Karpas-422 (cell line): ENCODE data around the gene FCHSD2. TPM values are rescaled to one million over a fixed set of nuclear protein-coding genes. Genes with fewer than 3 reads are reported as not detected.

Source experiments
- DNase-seq: peaks from one replicate; pipeline ENCODE4 v3.0.0-alpha.2; 2015
- H2AFZ ChIP-seq: fragments of 200-600 bp; sonication (generic); 2 replicates; pipeline ENCODE4 v1.6.1; 2014; ENCODE audit warnings: antibody characterized with exemption, low read length, mixed read lengths
- H3K27ac ChIP-seq: fragments of 200-600 bp; sonication (generic); 2 replicates; pipeline ENCODE4 v1.5.1; 2014; ENCODE audit warnings: mild to moderate bottlenecking, low read length, moderate library complexity
- H3K27me3 ChIP-seq: fragments of 200-600 bp; sonication (generic); 2 replicates; pipeline ENCODE4 v1.6.1; 2014; ENCODE audit warnings: low read length, mixed read lengths
- H3K36me3 ChIP-seq: fragments of 200-600 bp; sonication (generic); 2 replicates; pipeline ENCODE4 v1.6.1; 2014; ENCODE audit warnings: low read length, mixed read lengths; ENCODE audit not compliant: insufficient read depth
- H3K4me1 ChIP-seq: fragments of 200-600 bp; sonication (generic); 2 replicates; pipeline ENCODE4 v1.6.1; 2014; ENCODE audit warnings: mild to moderate bottlenecking, low read length, mixed read lengths
- H3K4me2 ChIP-seq: fragments of 200-600 bp; sonication (generic); 2 replicates; pipeline ENCODE4 v1.6.1; 2014; ENCODE audit warnings: low read length, low read depth, mild to moderate bottlenecking; ENCODE audit not compliant: poor library complexity, severe bottlenecking
- H3K4me3 ChIP-seq: fragments of 200-600 bp; sonication (generic); 2 replicates; pipeline ENCODE4 v1.5.1; 2014; ENCODE audit warnings: mild to moderate bottlenecking, antibody characterized with exemption, low read length, mixed read lengths
- H3K79me2 ChIP-seq: fragments of 200-600 bp; sonication (generic); 2 replicates; pipeline ENCODE4 v1.6.1; 2014; ENCODE audit warnings: mild to moderate bottlenecking, low read length, mixed read lengths
- H3K9ac ChIP-seq: fragments of 200-600 bp; sonication (generic); 2 replicates; pipeline ENCODE4 v1.6.0; 2014; ENCODE audit warnings: low read length
- H3K9me2 ChIP-seq: fragments of 200-600 bp; sonication (generic), shearing (Covaris generic); replicated peaks from 2 replicates; pipeline ENCODE4 v1.6.0; 2014; ENCODE audit warnings: mild to moderate bottlenecking, low read length, moderate library complexity; ENCODE audit not compliant: insufficient read depth
- H3K9me3 ChIP-seq: fragments of 300-700, 200-600 bp; sonication (generic); 2 replicates; pipeline ENCODE4 v1.6.1; 2014; ENCODE audit warnings: low read length, mixed read lengths
- H4K20me1 ChIP-seq: fragments of 200-600 bp; sonication (generic); 2 replicates; pipeline ENCODE4 v1.6.1; 2014; ENCODE audit warnings: mild to moderate bottlenecking, antibody characterized with exemption, low read length, low read depth; ENCODE audit not compliant: insufficient read depth
- total RNA-seq: library from RNA; depleted of rRNA; stranded (reverse); fragments of >200 nt; shearing (Covaris generic); gene quantifications from 2 replicates; pipeline ENCODE4 v1.2.3, GENCODE V29; 2014; ENCODE audit warnings: low replicate concordance

FCHSD2 gene
- total RNA-seq, 1 experiment from 2014 or later, result 48.2 TPM

DNA sequence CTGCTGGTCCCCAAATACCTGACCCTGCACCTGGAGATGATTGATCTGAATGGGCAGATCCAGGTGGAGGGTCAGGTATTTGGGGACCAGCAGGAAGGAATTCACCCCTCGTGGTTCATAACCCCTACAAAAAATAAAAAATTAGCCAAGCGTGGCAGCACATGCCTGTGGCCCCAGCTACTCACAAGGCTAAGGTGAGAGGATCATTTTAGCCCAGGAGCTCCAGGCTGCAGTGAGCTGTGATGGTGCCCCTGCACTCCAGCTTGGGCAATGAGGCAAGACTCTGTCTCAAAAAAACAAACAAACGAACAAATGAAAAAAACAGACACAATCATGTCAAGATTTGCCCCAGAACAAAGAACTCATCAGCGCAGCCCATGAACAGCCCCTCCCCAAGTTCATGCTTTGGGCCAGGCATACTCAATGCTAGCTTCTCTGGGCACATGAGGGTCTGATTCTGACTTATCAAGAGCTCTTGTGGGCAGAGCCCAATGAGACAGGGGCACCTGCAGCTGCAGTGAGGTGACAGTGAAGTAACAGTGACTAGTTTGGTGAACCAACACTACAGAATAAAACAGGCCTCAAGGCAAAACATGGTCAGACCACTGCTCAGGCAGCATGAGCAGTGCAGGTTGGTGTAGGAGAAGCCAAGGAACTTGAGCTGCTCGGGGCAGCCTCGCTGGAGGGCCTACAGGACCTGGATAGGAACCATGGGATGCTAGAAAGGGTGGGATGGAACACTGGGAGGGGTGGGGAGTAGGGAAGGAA lies 10.2 kb upstream of the FCHSD2 start:
- Histone ChIP-seq H3K9ac (peak overlapping the region; percentile 73), H3K79me2 (no peaks in the 10 kb centered on the region), H3K27me3 (no peaks in the 10 kb centered on the region), H3K27ac (peak overlapping the region; percentile 99), H3K9me3 (no peaks in the 10 kb centered on the region), H3K36me3 (no peaks in the 10 kb centered on the region; the same call in 1 of the 2 replicates), H3K4me2 (peak overlapping the region; percentile 67), H3K9me2 (no peaks in the 10 kb centered on the region), H3K4me1 (peaks cover 94% of the 10 kb centered on the region), H3K4me3 (peak overlapping the region; percentile 28), H4K20me1 (no peaks in the 10 kb centered on the region), H2AFZ (no peak overlapping the region)
- DNase-seq, result peak; percentile 75

- H3K27ac ChIP-seq, result peak overlapping the region; percentile 99
- peaks cover 94% of the 10 kb centered on the region for H3K4me1 ChIP-seq
- no peaks in the 10 kb centered on the region for H3K9me3 ChIP-seq
- no peaks in the 10 kb centered on the region for H3K27me3 ChIP-seq
- no peaks in the 10 kb centered on the region for H4K20me1 ChIP-seq
- H3K79me2 ChIP-seq, result no peaks in the 10 kb centered on the region
- no peak overlapping the region for H3K4me2 ChIP-seq
- H3K4me3 ChIP-seq, result no peak overlapping the region
- DNase-seq, result no peak
- H2AFZ ChIP-seq, result no peak overlapping the region
- H3K9me2 ChIP-seq, result no peaks in the 10 kb centered on the region
- no peaks in the 10 kb centered on the region; the same call in 1 of the 2 replicates for H3K36me3 ChIP-seq
- peak overlapping the region; percentile 73 for H3K9ac ChIP-seq
These were observed 9.3 kb upstream of the FCHSD2 start for GRCh38 chr11:73151416-73151815.

GRCh38 chr11:73149105-73149504 lies 7.0 kb upstream of the FCHSD2 start:
- Histone ChIP-seq H3K27me3 (no peaks in the 10 kb centered on the region), H3K4me3 (no peak overlapping the region), H3K9ac (peak overlapping the region; percentile 16; the same call in 1 of the 2 replicates), H3K27ac (peak overlapping the region; percentile 41), H3K4me2 (peak overlapping the region; percentile 26), H2AFZ (no peak overlapping the region), H3K9me2 (no peaks in the 10 kb centered on the region), H4K20me1 (no peaks in the 10 kb centered on the region), H3K9me3 (no peaks in the 10 kb centered on the region), H3K79me2 (no peaks in the 10 kb centered on the region), H3K36me3 (no peaks in the 10 kb centered on the region; the same call in 1 of the 2 replicates), H3K4me1 (peaks cover 90% of the 10 kb centered on the region)
- DNase-seq, result no peak

DNA sequence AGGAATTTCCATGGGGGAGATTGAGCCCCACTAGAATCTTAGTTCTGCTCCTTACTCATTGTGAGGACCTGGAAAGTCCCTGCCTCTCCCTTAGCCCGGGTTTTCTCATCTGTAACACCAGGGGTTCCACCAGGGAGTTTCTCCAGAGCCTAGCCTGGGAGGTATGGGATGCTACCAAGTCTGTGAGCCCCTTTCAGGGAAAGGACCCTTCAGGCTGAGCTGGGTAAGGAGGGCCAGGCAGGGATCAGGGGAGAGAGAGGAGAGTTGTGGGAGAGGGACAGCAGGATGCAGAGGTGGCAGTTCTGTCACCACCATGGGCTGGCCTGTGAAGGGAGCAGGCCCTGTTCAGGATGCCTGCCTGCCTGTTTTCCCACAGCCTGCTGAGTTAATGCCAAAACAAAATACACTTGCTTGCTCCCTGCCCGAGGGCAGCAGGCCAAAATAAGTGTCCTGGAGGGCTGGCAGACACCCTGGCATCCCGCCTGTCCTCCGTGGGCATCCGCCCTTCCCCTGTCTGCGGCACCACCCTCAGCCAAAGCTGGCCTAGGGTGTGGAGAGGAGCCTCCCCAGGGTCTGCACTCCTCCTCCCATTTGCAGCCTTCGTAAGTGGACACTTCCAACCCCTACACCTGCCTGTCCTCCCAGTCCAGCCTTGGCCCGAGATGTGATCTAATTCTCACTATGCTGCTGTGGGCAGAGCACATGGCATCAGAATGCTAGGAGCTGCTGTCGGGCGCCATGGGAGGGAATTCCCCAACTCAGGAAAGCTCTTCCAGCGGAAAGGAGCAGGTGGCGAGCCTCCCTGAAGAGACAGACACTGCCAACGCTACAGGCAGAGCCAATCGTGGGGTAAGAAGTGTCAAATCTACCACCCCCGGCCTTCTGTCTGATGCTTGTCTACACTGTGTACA lies 5.9 kb upstream of the FCHSD2 start:
- H3K4me2 ChIP-seq, result no peak overlapping the region
- peak overlapping the region; percentile 41; the same call in 1 of the 2 replicates for H3K27ac ChIP-seq
- peaks cover 90% of the 10 kb centered on the region for H3K4me1 ChIP-seq
- H4K20me1 ChIP-seq, result no peaks in the 10 kb centered on the region
- H3K27me3 ChIP-seq, result no peaks in the 10 kb centered on the region
- no peaks in the 10 kb centered on the region for H3K79me2 ChIP-seq
- no peak for DNase-seq
- H3K9ac ChIP-seq, result no peak overlapping the region; the same call in 1 of the 2 replicates
- H3K9me3 ChIP-seq, result no peaks in the 10 kb centered on the region
- no peak overlapping the region for H2AFZ ChIP-seq
- H3K9me2 ChIP-seq, result no peaks in the 10 kb centered on the region
- no peaks in the 10 kb centered on the region; the same call in 1 of the 2 replicates for H3K36me3 ChIP-seq
- no peak overlapping the region for H3K4me3 ChIP-seq

DNA sequence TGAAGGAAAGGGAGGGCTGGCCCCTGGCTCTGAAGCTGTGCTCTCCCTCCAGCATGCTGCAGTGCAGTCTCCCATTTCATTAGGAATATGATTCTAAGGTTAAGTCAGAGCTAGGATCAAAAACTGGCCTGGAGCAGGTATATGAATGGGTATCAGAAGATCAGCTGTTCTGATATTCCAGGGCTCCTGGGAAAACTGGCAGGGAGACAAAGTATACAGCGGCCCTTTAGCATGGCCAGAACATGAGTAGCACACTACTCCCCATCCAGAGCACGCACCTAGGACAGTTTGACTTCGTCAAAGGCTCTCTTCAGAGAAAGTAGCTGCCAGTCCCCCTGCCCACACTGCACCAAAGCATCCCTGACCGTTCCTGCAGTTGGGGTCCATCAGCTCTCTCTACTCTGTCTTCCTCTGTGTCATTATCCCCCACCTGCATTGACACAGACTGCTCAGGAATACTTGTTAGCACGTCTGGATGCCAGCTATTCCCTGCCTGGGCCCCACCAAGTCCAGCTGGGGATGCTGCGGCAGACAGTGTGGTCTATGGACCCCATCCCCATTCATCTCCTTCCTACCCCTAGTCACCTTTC lies 4.0 kb upstream of the FCHSD2 start:
- Histone ChIP-seq H3K4me1 (peaks cover 74% of the 10 kb centered on the region), H3K9me3 (no peaks in the 10 kb centered on the region), H3K27me3 (no peaks in the 10 kb centered on the region), H2AFZ (no peak overlapping the region), H3K9me2 (no peaks in the 10 kb centered on the region), H3K79me2 (peaks cover 7% of the 10 kb centered on the region), H4K20me1 (no peaks in the 10 kb centered on the region), H3K9ac (no peak overlapping the region), H3K36me3 (no peaks in the 10 kb centered on the region; the same call in 1 of the 2 replicates), H3K4me3 (no peak overlapping the region), H3K4me2 (no peak overlapping the region), H3K27ac (no peak overlapping the region; the same call in 1 of the 2 replicates)
- no peak for DNase-seq

DNA sequence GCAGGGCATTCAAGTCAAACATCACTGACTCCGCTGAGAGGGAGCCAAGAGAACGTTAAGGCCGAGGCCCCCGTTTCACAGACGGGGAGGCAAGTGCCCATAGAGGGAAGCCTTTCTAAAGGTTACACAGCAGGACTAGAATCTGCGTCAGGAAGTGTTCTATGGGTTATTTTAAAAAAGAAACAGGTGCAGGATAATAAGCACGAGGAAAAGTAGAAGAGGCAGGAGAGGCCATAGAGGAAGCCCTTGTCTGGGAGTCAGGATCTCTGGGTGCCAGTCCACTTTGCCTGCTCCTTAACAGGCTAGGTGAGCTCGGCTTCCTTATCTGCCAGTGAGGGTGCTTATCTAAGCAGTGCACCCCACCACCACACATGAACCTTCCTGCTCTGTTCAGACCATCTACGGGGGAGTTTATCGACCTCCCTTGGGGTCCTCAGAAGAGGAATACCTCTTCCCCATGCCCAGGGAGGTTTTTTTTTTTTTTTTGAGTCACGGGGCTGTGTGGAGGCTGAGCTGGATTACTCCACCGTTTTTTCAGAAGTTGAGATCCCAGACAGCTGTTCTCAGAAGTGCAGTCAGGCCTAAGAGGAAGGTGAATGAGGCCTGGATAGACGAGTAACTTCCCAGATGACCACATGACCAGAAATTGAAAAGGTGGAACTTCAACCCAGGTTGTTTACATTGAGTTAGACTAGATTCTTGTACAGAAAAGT lies 1.2 kb upstream of the FCHSD2 start:
- peak overlapping the region; percentile 92 for H3K9ac ChIP-seq
- peak; percentile 64 for DNase-seq
- H3K9me2 ChIP-seq, result no peaks in the 10 kb centered on the region
- H3K36me3 ChIP-seq, result peaks cover 17% of the 10 kb centered on the region
- no peaks in the 10 kb centered on the region for H4K20me1 ChIP-seq
- H3K27me3 ChIP-seq, result no peaks in the 10 kb centered on the region
- peaks cover 35% of the 10 kb centered on the region for H3K79me2 ChIP-seq
- H3K4me3 ChIP-seq, result peak overlapping the region; percentile 88
- peak overlapping the region; percentile 95 for H3K4me2 ChIP-seq
- H3K4me1 ChIP-seq, result peaks cover 72% of the 10 kb centered on the region
- H3K27ac ChIP-seq, result peak overlapping the region; percentile 92
- H2AFZ ChIP-seq, result peak overlapping the region; percentile 21; the same call in 1 of the 2 replicates
- no peaks in the 10 kb centered on the region for H3K9me3 ChIP-seq

DNA sequence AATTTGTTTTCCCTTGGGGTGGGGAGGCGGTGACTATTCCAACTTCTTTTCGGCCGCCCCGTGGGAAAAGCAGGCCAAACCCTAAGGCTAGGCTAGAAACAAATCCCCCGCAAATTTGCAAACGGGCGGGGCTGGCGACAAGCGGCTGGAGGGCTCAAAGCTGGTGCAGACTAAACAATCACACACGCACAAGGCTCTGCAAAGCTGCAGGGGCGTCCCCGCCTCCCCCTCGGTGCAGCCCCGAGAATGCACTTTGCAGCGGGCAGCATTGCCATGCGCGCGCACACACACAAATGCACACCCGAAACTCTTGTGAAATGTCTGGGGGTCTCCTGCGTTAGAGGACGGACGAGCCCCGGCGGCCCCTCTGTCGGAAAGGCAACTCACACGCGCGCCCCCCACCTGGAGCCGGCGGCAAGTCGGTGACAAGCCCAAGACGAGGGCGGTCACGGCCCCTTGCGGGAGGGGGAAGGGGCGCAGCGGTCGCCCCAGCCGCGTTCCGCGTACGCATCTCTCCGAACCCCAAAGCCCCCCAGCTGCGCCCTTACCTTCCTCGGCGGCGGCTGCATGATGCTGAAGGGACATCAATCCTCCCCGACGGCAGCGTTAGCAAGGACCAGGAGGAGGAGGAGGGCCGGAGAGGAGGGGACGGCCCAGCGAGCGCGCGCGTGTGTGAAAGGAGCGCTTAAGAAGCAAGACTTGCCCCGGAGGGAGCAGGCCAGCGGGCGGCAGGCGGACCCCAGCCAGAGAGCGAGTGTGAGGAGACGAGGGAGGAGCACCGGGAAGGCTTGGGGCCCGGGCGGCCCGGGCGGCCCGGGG lies 600 bp downstream of the FCHSD2 start:
- H2AFZ ChIP-seq, result no peak overlapping the region
- peak overlapping the region; percentile 92 for H3K27ac ChIP-seq
- peak overlapping the region; percentile 88 for H3K4me3 ChIP-seq
- no peaks in the 10 kb centered on the region; the same call in 1 of the 2 replicates for H4K20me1 ChIP-seq
- H3K4me2 ChIP-seq, result peak overlapping the region; percentile 95
- peaks cover 71% of the 10 kb centered on the region for H3K4me1 ChIP-seq
- peaks cover 26% of the 10 kb centered on the region for H3K36me3 ChIP-seq
- peaks cover 53% of the 10 kb centered on the region for H3K79me2 ChIP-seq
- H3K9me2 ChIP-seq, result no peaks in the 10 kb centered on the region
- H3K9me3 ChIP-seq, result no peaks in the 10 kb centered on the region
- peak; percentile 91 for DNase-seq
- H3K27me3 ChIP-seq, result no peaks in the 10 kb centered on the region
- H3K9ac ChIP-seq, result peak overlapping the region; percentile 92
